VCaP (cell line): ENCODE data around the gene RIPOR3.
"Not testable (repeated sequence)": the region's sequence is repeated elsewhere in the genome, so short reads cannot be mapped to it uniquely, and the experiment has no call there.

Experiments used
- H3K27ac ChIP-seq: fragments of 450-650 bp; 2 replicates; pipeline ENCODE4 v1.5.1; 2017
- CTCF ChIP-seq: fragments of 450-650 bp; conservative IDR thresholded peaks from 2 replicates; pipeline ENCODE4 v1.5.1; 2017; ENCODE audit warnings: mild to moderate bottlenecking, moderate library complexity

The RIPOR3 gene

GRCh38 chr20:50680105-50680960 lies 11.0 kb downstream of the RIPOR3 start:
- no peak for TF ChIP-seq CTCF
- H3K27ac ChIP-seq, result no peak overlapping the region

DNA sequence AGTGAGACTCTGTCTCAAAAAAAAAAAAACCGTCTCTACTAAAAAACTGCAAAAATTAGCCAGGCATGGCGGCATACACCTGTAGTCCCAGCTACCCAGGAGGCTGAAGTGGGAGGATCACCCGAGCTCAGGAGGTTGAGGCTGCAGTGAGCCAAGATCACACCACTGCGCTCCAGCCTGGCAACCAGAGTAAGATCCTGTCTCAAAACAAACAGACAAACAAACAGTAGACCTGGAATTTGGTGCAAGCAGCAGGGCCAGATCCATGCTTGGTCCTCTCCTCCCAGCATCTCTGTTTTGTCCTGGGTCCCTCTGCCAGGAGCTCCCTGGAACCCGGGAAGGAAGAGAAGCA lies 11.6 kb downstream of the RIPOR3 start:
- no peak for TF ChIP-seq CTCF
- H3K27ac ChIP-seq, result no peak overlapping the region

DNA sequence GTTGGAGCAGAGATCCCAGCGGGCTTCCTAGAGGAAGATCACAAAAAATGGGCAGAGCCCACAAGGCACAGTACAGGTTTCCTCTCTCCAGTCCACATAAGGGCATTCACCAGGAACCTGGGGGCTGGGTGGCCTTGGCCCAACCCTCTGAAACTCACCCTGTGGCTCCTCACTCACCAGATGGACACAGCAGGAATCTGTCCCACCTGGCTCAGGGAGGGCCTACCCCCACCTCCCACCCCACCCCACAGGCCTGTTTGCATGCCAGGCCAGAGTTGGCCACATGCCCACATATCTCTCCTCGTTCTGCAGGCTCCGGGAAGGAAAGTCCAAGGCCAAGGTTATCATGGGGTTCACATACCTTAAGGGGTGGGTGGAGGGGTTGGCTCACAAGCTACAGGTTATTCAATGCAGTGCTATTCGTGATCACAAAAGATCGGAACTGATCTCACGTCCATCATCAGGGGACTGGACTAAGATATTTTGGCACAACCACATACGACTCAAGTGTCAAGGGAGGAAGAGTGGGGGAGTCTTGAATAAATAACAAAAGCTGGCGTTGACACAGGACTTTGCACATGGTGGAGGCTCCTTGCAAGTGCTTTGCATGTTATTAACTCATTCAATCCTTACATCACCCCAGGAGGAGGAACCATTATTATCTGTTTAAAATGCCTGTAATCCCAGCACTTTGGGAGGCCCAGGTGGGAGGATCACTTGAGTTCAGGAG lies 13.0 kb downstream of the RIPOR3 start:
- H3K27ac ChIP-seq, result no peak overlapping the region
- no peak for TF ChIP-seq CTCF

DNA sequence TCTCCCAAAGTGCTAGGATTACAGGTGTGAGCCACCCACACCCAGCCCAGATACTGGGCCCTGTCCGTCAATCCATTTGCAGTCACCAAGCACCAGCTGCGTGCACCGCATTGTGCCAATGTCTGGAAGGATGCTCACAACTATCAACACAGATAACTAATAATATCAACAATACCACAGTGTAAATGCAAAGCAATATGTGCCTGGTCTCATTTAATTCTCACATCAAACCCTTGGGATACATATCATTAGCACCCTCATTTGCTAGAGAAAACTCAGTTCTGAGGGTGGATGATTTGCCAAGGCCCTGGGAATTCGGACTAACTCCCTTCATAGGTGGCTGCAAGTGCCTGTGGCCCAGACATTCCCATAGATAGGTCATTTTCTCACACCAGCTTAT lies 14.5 kb downstream of the RIPOR3 start:
- no peak for TF ChIP-seq CTCF
- no peak overlapping the region for H3K27ac ChIP-seq

GRCh38 chr20:50676377-50676731 lies 15.0 kb downstream of the RIPOR3 start:
- not testable (repeated sequence) for H3K27ac ChIP-seq

DNA sequence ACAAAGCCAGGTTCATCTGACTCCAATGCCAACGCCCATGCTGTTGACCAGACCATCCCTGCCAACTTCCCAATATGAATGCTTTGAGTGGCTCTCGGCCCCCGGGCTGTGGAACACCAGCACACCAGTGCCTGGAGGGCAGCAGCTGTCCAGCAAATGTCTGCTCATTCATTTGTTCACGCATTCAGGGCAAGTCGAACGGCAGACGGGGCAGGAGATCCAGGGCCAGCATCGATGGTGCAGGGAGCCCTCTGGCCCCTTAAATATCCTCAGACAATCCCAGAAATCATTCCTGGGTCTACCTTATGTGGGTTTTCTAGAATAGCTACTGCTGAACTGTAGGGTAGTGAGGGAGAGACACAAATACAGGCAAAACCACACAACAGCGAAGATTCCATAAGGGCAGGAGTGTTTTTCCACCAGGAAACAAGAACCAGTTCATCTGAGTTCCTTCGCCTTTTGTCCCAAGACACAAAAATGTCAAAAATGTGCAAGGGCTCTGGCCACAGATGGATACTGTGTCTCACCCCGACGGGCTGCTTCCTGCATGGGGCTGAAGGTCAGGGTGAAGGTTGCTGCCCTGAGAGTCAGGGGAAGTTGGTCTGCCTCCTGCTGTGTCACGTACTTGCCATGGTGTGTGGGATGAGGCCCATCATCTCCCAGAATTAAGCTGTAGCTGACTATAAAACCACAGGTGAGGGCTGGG lies 15.5 kb downstream of the RIPOR3 start:
- no peak for TF ChIP-seq CTCF
- H3K27ac ChIP-seq, result no peak overlapping the region

DNA sequence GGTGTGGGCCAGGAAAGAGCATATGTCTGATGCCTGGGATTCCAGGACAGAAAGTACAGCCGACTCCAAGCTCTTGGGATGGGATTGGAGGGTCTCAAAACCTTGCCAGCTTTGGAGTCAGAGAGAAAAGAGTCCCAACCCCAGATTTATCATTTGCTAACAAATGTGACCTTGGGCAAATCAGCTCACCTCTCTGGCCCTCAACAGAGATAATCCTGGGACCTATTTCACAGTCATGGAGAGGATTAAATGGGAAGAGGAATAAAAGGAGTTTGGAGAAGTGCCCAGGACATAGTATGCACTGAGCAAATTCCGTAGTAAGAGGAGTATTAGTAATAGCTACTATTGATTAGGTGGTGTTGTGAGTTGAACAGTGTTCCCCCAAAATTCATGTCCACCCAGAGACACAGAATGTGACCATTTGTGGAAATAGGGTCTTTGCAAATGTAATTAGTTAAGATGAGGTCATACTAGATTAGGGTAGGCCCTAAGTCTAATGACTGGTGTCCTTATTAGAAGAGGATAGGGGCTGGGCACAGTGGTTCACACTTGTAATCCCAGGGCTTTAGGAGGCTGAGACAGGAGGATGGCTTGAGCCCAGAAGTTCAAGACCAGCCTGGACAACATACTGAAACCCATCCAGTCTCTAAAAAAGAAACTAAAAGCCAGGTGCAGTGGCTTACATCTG lies 17.1 kb downstream of the RIPOR3 start:
- no peak overlapping the region for H3K27ac ChIP-seq
- TF ChIP-seq CTCF, result no peak
